ENCODE measurements around the gene UQCC2.

UQCC2 gene

GRCh38 chr6:33671744-33672072 lies 39.8 kb downstream of the UQCC2 start:
- no peak for DNase-seq (ENCODE audit: low spot score)
- no peak for TF ChIP-seq CTCF (IDR thresholded peaks at IDR 0.05; ENCODE audit: extremely low read depth, missing control alignments)

GRCh38 chr6:33670971-33671743 lies 40.3 kb downstream of the UQCC2 start:
- DNase-seq (ENCODE audit: low spot score), result no peak
- no peak for TF ChIP-seq CTCF (IDR thresholded peaks at IDR 0.05; ENCODE audit: extremely low read depth, missing control alignments)

GRCh38 chr6:33670086-33670660 lies 41.3 kb downstream of the UQCC2 start:
- no peak for TF ChIP-seq CTCF (IDR thresholded peaks at IDR 0.05; ENCODE audit: extremely low read depth, missing control alignments)
- no peak for DNase-seq (ENCODE audit: low spot score)

GRCh38 chr6:33668914-33669313 lies 42.6 kb downstream of the UQCC2 start:
- DNase-seq (ENCODE audit: low spot score), result no peak
- no peak for TF ChIP-seq CTCF (IDR thresholded peaks at IDR 0.05; ENCODE audit: extremely low read depth, missing control alignments)

GRCh38 chr6:33668328-33668727 lies 43.2 kb downstream of the UQCC2 start:
- DNase-seq (ENCODE audit: low spot score), result no peak
- no peak for TF ChIP-seq CTCF (IDR thresholded peaks at IDR 0.05; ENCODE audit: extremely low read depth, missing control alignments)

GRCh38 chr6:33667776-33668175 lies 43.7 kb downstream of the UQCC2 start:
- no peak for TF ChIP-seq CTCF (IDR thresholded peaks at IDR 0.05; ENCODE audit: extremely low read depth, missing control alignments)
- no peak for DNase-seq (ENCODE audit: low spot score)

GRCh38 chr6:33667072-33667471 lies 44.4 kb downstream of the UQCC2 start:
- no peak for DNase-seq (ENCODE audit: low spot score)
- TF ChIP-seq CTCF (IDR thresholded peaks at IDR 0.05; ENCODE audit: extremely low read depth, missing control alignments), result no peak
